Astrocyte (in vitro differentiated cells and primary cell): ENCODE data around the gene FAM50A. TPM values are rescaled to one million over a fixed set of nuclear protein-coding genes. Genes with fewer than 3 reads are reported as not detected.

Experiments used
- DNase-seq: peaks from one replicate; pipeline ENCODE4 v3.0.0-alpha.2; 2010; ENCODE audit warnings: low read depth
- FAIRE-seq: peaks from 2 replicates; lab custom pipeline; 2011; peaks lifted over from hg19 to GRCh38; lab: Jason Lieb, UNC
- H2AFZ ChIP-seq: 2 replicates; pipeline ENCODE4 v1.6.0; 2012; ENCODE audit warnings: low read depth, low read length, inconsistent platforms
- H3K27ac ChIP-seq: 2 replicates; pipeline ENCODE4 v1.5.1; 2011; ENCODE audit warnings: low read depth, low read length, inconsistent platforms
- H3K27me3 ChIP-seq: 2 replicates; pipeline ENCODE4 v1.6.0; 2011; ENCODE audit warnings: low read length, inconsistent platforms; ENCODE audit not compliant: insufficient read depth
- H3K36me3 ChIP-seq: 2 replicates; pipeline ENCODE4 v1.5.1; 2011; ENCODE audit warnings: low read length, inconsistent platforms; ENCODE audit not compliant: insufficient read depth
- H3K4me1 ChIP-seq: 2 replicates; pipeline ENCODE4 v1.5.1; 2011; ENCODE audit warnings: low read length, inconsistent platforms; ENCODE audit not compliant: insufficient read depth
- H3K4me2 ChIP-seq: 2 replicates; pipeline ENCODE4 v1.6.0; 2012; ENCODE audit warnings: low read length, inconsistent platforms
- H3K4me3 ChIP-seq: 2 replicates; pipeline ENCODE4 v1.5.1; 2011; ENCODE audit warnings: low read depth, mild to moderate bottlenecking, low read length, inconsistent platforms; ENCODE audit not compliant: insufficient read depth
- H3K79me2 ChIP-seq: 2 replicates; pipeline ENCODE4 v1.6.0; 2012; ENCODE audit warnings: mild to moderate bottlenecking, low read length, inconsistent platforms; ENCODE audit not compliant: insufficient read depth
- H3K9ac ChIP-seq: 2 replicates; pipeline ENCODE4 v1.6.0; 2012; ENCODE audit warnings: mild to moderate bottlenecking, low read length, inconsistent platforms
- H3K9me3 ChIP-seq: 2 replicates; pipeline ENCODE4 v1.5.1; 2012; ENCODE audit warnings: low read depth, mild to moderate bottlenecking, low read length, inconsistent platforms; ENCODE audit not compliant: insufficient read depth
- H4K20me1 ChIP-seq: 2 replicates; pipeline ENCODE4 v1.6.0; 2012; ENCODE audit warnings: low read length, inconsistent platforms; ENCODE audit not compliant: insufficient read depth
- H3K27ac Mint-ChIP-seq: one replicate; pipeline ENCODE4 v1.8.0; 2021; ENCODE audit warnings: mild to moderate bottlenecking, mixed read lengths; ENCODE audit not compliant: unreplicated experiment
- H3K27me3 Mint-ChIP-seq: one replicate; pipeline ENCODE4 v1.8.0; 2021; ENCODE audit warnings: low read depth, mixed read lengths; ENCODE audit not compliant: unreplicated experiment
- H3K36me3 Mint-ChIP-seq: one replicate; pipeline ENCODE4 v1.8.0; 2021; ENCODE audit warnings: low read depth, mixed read lengths; ENCODE audit not compliant: unreplicated experiment
- H3K4me1 Mint-ChIP-seq: one replicate; pipeline ENCODE4 v1.8.0; 2021; ENCODE audit warnings: low read depth, mixed read lengths; ENCODE audit not compliant: unreplicated experiment
- H3K4me3 Mint-ChIP-seq: one replicate; pipeline ENCODE4 v1.8.0; 2021; ENCODE audit warnings: mild to moderate bottlenecking, moderate library complexity, mixed read lengths; ENCODE audit not compliant: unreplicated experiment
- H3K9me3 Mint-ChIP-seq: one replicate; pipeline ENCODE4 v1.8.0; 2021; ENCODE audit warnings: mild to moderate bottlenecking, mixed read lengths; ENCODE audit not compliant: unreplicated experiment
- EZH2 ChIP-seq: IDR thresholded peaks from 2 replicates; pipeline ENCODE4 v1.6.1; 2012; ENCODE audit warnings: mild to moderate bottlenecking, low read length, inconsistent platforms; ENCODE audit not compliant: insufficient read depth
- total RNA-seq: library from RNA; stranded (reverse); gene quantifications from 2 replicates; pipeline ENCODE4 v1.2.1, GENCODE V29; 2021
- TF ChIP-seq, protein P1 (sequence below): IDR thresholded peaks from 2 replicates; pipeline ENCODE4 v1.5.1; 2011; ENCODE audit warnings: low read depth, mild to moderate bottlenecking, inconsistent platforms, low read length, moderate library complexity; ENCODE audit not compliant: insufficient read depth

The FAM50A gene
- total RNA-seq, 1 donor from 2014 or later: 100.0 TPM

DNA sequence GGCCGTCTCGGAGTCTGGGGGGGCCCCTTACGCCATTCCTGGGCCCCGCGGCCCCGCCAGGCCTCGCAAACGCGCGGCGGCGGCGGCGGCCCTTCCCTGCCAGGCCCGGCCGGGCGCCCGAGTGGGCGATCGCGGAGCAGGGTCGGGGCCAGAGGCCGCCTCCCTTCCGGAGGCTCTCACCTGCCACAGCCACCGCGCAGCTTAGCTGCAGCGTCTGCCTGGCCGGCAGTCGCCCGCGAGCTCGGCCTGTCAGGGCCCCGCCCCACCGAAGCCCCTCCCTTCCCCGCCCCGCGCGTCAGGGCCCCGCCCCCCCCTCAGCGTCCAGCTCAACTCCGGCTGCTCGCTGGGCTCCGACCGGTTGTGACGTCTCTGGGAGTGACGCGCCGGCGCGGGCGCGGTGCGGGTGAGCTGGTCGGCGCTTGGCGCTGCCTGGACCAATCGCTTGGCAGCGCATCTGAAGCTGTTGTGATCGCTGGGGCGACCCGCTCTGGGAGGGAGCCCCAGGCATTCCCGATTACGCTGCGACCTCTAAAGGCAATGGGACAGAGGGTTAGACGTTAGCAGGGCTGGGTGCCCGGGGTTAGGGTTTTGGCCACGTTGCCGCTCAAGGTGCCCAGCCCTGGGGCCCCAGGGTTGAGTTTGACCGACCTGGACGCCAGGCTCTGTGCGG, 46.6 kb downstream of the FAM50A start, which contains the start of gene SLC10A3:
Gene SLC10A3, minus strand, starts transcription at position 216 of the 670 bp plus-strand sequence. CDS start 1,689 bp downstream, outside the sequence.
- Histone ChIP-seq H3K4me1 (peaks cover 14% of the 10 kb centered on the region), H3K4me3 (peak within 1 kb of the TSS; percentile 73), H2AFZ (peak within 1 kb of the TSS; percentile 63), H3K27me3 (no peaks in the 10 kb centered on the region), H3K36me3 (no peaks in the 10 kb centered on the region), H3K27ac (peak within 1 kb of the TSS; percentile 89), H3K79me2 (peaks cover 24% of the 10 kb centered on the region), H4K20me1 (no peaks in the 10 kb centered on the region), H3K9ac (peak within 1 kb of the TSS; percentile 84), H3K4me2 (peak within 1 kb of the TSS; percentile 87), H3K9me3 (no peaks in the 10 kb centered on the region)
- DNase-seq (peak; percentile 81), FAIRE-seq (no peak)
- TF ChIP-seq, protein P1, sequence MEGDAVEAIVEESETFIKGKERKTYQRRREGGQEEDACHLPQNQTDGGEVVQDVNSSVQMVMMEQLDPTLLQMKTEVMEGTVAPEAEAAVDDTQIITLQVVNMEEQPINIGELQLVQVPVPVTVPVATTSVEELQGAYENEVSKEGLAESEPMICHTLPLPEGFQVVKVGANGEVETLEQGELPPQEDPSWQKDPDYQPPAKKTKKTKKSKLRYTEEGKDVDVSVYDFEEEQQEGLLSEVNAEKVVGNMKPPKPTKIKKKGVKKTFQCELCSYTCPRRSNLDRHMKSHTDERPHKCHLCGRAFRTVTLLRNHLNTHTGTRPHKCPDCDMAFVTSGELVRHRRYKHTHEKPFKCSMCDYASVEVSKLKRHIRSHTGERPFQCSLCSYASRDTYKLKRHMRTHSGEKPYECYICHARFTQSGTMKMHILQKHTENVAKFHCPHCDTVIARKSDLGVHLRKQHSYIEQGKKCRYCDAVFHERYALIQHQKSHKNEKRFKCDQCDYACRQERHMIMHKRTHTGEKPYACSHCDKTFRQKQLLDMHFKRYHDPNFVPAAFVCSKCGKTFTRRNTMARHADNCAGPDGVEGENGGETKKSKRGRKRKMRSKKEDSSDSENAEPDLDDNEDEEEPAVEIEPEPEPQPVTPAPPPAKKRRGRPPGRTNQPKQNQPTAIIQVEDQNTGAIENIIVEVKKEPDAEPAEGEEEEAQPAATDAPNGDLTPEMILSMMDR: no peak
- TF ChIP-seq EZH2: no peak
- H3K27ac Mint-ChIP-seq: peak within 1 kb of the TSS; percentile 95
- no peaks in the 10 kb centered on the region for H3K9me3 Mint-ChIP-seq
- H3K27me3 Mint-ChIP-seq: peaks cover 2% of the 10 kb centered on the region
- H3K36me3 Mint-ChIP-seq: no peaks in the 10 kb centered on the region
- H3K4me1 Mint-ChIP-seq: no peaks in the 10 kb centered on the region
- H3K4me3 Mint-ChIP-seq: peak within 1 kb of the TSS; percentile 89

DNA sequence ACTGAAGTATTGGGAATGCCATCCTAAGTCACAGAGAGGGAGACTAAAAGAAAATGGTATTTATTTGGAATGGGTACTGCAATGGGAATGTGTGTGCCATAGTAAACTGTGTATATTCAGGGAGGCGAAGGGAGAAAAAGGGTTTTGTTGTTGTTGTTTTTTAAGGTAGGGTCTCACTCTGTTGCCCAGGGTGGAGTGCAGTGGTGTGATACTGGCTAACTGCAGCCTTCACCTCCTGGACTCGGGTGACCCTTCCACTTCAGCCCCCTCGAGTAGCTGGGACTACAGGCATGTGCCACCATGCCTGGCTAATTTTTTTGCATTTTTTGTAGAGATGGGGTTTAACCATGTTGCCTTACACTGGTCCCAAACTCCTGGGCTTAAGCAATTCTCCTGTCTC, 50.8 kb downstream of the FAM50A start:
- no peak for DNase-seq
- H3K4me1 Mint-ChIP-seq: peaks cover 3% of the 10 kb centered on the region
- Histone ChIP-seq H3K4me2 (no peak overlapping the region), H2AFZ (no peak overlapping the region), H3K4me1 (peaks cover 2% of the 10 kb centered on the region), H3K36me3 (no peaks in the 10 kb centered on the region), H4K20me1 (no peaks in the 10 kb centered on the region), H3K27me3 (no peaks in the 10 kb centered on the region), H3K4me3 (no peak overlapping the region), H3K27ac (no peak overlapping the region), H3K9me3 (no peaks in the 10 kb centered on the region), H3K9ac (no peak overlapping the region), H3K79me2 (peaks cover 5% of the 10 kb centered on the region)
- H3K27me3 Mint-ChIP-seq: peaks cover 2% of the 10 kb centered on the region
- H3K36me3 Mint-ChIP-seq: no peaks in the 10 kb centered on the region
- no peaks in the 10 kb centered on the region for H3K9me3 Mint-ChIP-seq
- no peak for FAIRE-seq
- H3K27ac Mint-ChIP-seq: no peak overlapping the region
- TF ChIP-seq, protein P1: no peak
- TF ChIP-seq EZH2: no peak
- no peak overlapping the region for H3K4me3 Mint-ChIP-seq

DNA sequence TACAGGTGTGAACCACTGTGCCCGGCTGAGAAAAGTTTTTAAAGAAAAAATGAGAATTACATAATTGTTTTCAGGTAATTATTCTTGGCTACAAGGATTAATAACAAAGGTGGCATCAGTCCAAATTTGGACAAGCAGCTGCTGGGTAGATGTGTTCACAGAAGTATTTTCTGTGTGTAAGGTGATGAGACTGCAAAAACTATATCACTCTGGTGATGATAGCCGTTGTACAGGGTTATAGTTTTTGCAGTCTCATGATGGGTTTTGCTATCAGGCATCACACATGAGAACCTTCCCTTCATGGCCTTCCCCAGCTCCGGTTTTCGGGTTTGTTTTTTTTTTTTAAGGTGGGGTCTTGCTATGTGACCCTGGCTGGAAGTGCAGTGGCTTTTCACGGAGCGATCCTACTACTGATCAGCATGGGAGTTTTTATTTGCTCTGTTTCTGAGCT, 51.6 kb downstream of the FAM50A start:
- FAIRE-seq: no peak
- H3K4me3 Mint-ChIP-seq: no peak overlapping the region
- H3K9me3 Mint-ChIP-seq: no peaks in the 10 kb centered on the region

More for the DNA sequence above, 51.6 kb downstream of the FAM50A start:
- Histone ChIP-seq H3K4me2 (no peak overlapping the region), H3K79me2 (no peaks in the 10 kb centered on the region), H2AFZ (no peak overlapping the region), H3K4me3 (no peak overlapping the region), H3K36me3 (no peaks in the 10 kb centered on the region), H4K20me1 (no peaks in the 10 kb centered on the region), H3K4me1 (no peaks in the 10 kb centered on the region), H3K9me3 (no peaks in the 10 kb centered on the region), H3K27ac (no peak overlapping the region), H3K27me3 (no peaks in the 10 kb centered on the region), H3K9ac (no peak overlapping the region)
- Mint-ChIP-seq H3K27me3 (peaks cover 2% of the 10 kb centered on the region), H3K4me1 (peaks cover 3% of the 10 kb centered on the region), H3K36me3 (no peaks in the 10 kb centered on the region), H3K27ac (no peak overlapping the region)
- no peak for DNase-seq
- TF ChIP-seq EZH2: no peak
- TF ChIP-seq, protein P1: no peak
